HCT116 (cell line): ENCODE measurements around the gene TBX4.
A peak's percentile ranks its signal among the peaks of the same experiment; 100 is the strongest.

Source experiments
- CTCF ChIP-seq, 3 experiments: fragments of 200-600 bp in 1 of 3; sonication (generic) in 1 of 3; IDR thresholded peaks in 2 of 3; conservative IDR thresholded peaks in 1 of 3; 2 replicates each; pipeline ENCODE4 v1.5.1; 2012 to 2017; ENCODE audit warnings: low read depth in 2 of 3, low read length in 2 of 3, antibody characterized with exemption in 1 of 3, borderline replicate concordance in 1 of 3, control low read depth in 1 of 3, mild to moderate bottlenecking in 1 of 3, mixed read lengths in 1 of 3, mixed run types in 1 of 3, moderate library complexity in 1 of 3; ENCODE audit not compliant: insufficient read depth in 1 of 3
- ELF1 ChIP-seq: IDR thresholded peaks from 2 replicates; pipeline ENCODE4 v1.6.1; 2012; ENCODE audit warnings: low read depth, borderline replicate concordance
- EZH2 ChIP-seq: fragments of 200-600 bp; sonication (generic); IDR thresholded peaks from 2 replicates; pipeline ENCODE4 v1.6.1; 2017; ENCODE audit warnings: antibody characterized with exemption, mixed run types

GRCh38 chr17:61409301-61410112 is 42.7 kb upstream of the TBX4 start:
- TF ChIP-seq CTCF (IDR thresholded peaks at IDR 0.05 in 2 of 3, conservative IDR thresholded peaks at IDR 0.05 in 1 of 3; ENCODE audit: borderline replicate concordance in 1 of 3, insufficient read depth in 1 of 3, low read depth in 2 of 3, low read length in 2 of 3) (peak in 2 of 3 experiments; percentile 30 to 68; a peak in 3 of 6 replicates), ELF1 (no peak), EZH2 (no peak)
